NOMO-1 treated with dmso at 0.1 percent for 144 hours (cell line): ENCODE results near the gene MGLL.
A peak's percentile ranks its signal among the peaks of the same experiment; 100 is the strongest.

Source experiments
- DNase-seq: peaks from one replicate; lab custom pipeline; 2025; ENCODE audit not compliant: unreplicated experiment; lab: John Stamatoyannopoulos, UW

The MGLL gene

GRCh38 chr3:127775398-127776109 lies 46.8 kb downstream of the MGLL start:
- DNase-seq: peak; percentile 58

GRCh38 chr3:127774647-127775046 lies 47.7 kb downstream of the MGLL start:
- no peak for DNase-seq

- no peak for DNase-seq
Measured at GRCh38 chr3:127773752-127774395, 48.4 kb downstream of the MGLL start.

GRCh38 chr3:127772827-127773751 lies 49.2 kb downstream of the MGLL start:
- no peak for DNase-seq

- DNase-seq: no peak
Measured at GRCh38 chr3:127772273-127772672, 50.0 kb downstream of the MGLL start.

GRCh38 chr3:127771746-127772145 lies 50.6 kb downstream of the MGLL start:
- DNase-seq: no peak

- DNase-seq: peak; percentile 99
Measured at GRCh38 chr3:127770671-127771355, 51.5 kb downstream of the MGLL start.

- no peak for DNase-seq
Measured at GRCh38 chr3:127769284-127770081, 52.8 kb downstream of the MGLL start.

GRCh38 chr3:127768346-127769008 lies 53.8 kb downstream of the MGLL start:
- peak; percentile 35 for DNase-seq

- no peak for DNase-seq
Measured at GRCh38 chr3:127767126-127767525, 55.2 kb downstream of the MGLL start.

- no peak for DNase-seq
Measured at GRCh38 chr3:127765735-127766134, 56.6 kb downstream of the MGLL start.

GRCh38 chr3:127764841-127765362 lies 57.4 kb downstream of the MGLL start:
- DNase-seq: no peak

GRCh38 chr3:127764301-127764700 lies 58.0 kb downstream of the MGLL start:
- DNase-seq: no peak

- no peak for DNase-seq
Measured at GRCh38 chr3:127763816-127764215, 58.5 kb downstream of the MGLL start.

- DNase-seq: no peak
Measured at GRCh38 chr3:127763337-127763736, 59.0 kb downstream of the MGLL start.

- DNase-seq: no peak
Measured at GRCh38 chr3:127762787-127763105, 59.6 kb downstream of the MGLL start.

- peak; percentile 77 for DNase-seq
Measured at GRCh38 chr3:127762077-127762786, 60.1 kb downstream of the MGLL start.

GRCh38 chr3:127761441-127761801 lies 60.9 kb downstream of the MGLL start:
- DNase-seq: peak; percentile 53

GRCh38 chr3:127760791-127761440 lies 61.4 kb downstream of the MGLL start:
- DNase-seq: no peak
